IMR-90 (cell line): Measurements from ENCODE around the gene DNAJC27. TPM values are rescaled to one million over a fixed set of nuclear protein-coding genes. Genes with fewer than 3 reads are reported as not detected.

Experiments used
- ATAC-seq: fragments of 200-7000 bp; cut with Tn5 transposase; 2 replicates; pipeline ENCODE4 v1.9.1; 2020; ENCODE audit warnings: low read depth, mild to moderate bottlenecking, moderate library complexity
- BruUV-seq: library from RNA; stranded (reverse); fragments of 400-500 nt; replicated peaks from 2 replicates; lab custom pipeline; 2021; lab: Mats Ljungman, UMichigan
- CTCF ChIA-PET: fragments of 300-600 bp; formaldehyde crosslinking; extraction: SDS; loops from one replicate; lab custom pipeline; 2021; ENCODE audit warnings: antibody characterized with exemption; lab: Yijun Ruan, JAX
- POLR2A ChIA-PET: fragments of 300-600 bp; sonication (Branson Sonifier 250); formaldehyde crosslinking; loops from one replicate; lab custom pipeline; 2022; ENCODE audit warnings: antibody characterized with exemption; ENCODE audit not compliant: unreplicated experiment; lab: Charles Lee
- DNase-seq: peaks from one replicate; pipeline ENCODE4 v3.0.0; 2013
- H2AFZ ChIP-seq: replicated peaks from 2 replicates; pipeline ENCODE3; 2013; ENCODE audit warnings: low read length, mild to moderate bottlenecking; ENCODE audit not compliant: poor library complexity
- H2AK5ac ChIP-seq: 2 replicates; pipeline ENCODE4 v1.6.1; 2013; ENCODE audit warnings: low read depth, low read length, inconsistent platforms
- H2AK9ac ChIP-seq: replicated peaks from 2 replicates; pipeline ENCODE3; 2013; ENCODE audit warnings: mild to moderate bottlenecking, low read depth, low read length, moderate library complexity; ENCODE audit not compliant: poor library complexity
- H2BK120ac ChIP-seq: 2 replicates; pipeline ENCODE4 v1.6.1; 2013; ENCODE audit warnings: low read depth, low read length, inconsistent platforms
- H2BK15ac ChIP-seq: 3 replicates; pipeline ENCODE4 v1.6.1; 2013; ENCODE audit warnings: low read depth, low read length, inconsistent platforms
- H2BK20ac ChIP-seq: 2 replicates; pipeline ENCODE4 v1.6.1; 2013; ENCODE audit warnings: low read depth, mild to moderate bottlenecking, inconsistent platforms, low read length, moderate library complexity
- H2BK5ac ChIP-seq: 2 replicates; pipeline ENCODE4 v1.6.1; 2013; ENCODE audit warnings: mild to moderate bottlenecking, low read depth, low read length, inconsistent platforms; ENCODE audit not compliant: poor library complexity, severe bottlenecking
- H3K14ac ChIP-seq: replicated peaks from 2 replicates; pipeline ENCODE4 v1.6.1; 2013; ENCODE audit warnings: low read depth, low read length, inconsistent platforms
- H3K18ac ChIP-seq: 2 replicates; pipeline ENCODE4 v1.6.1; 2013; ENCODE audit warnings: low read depth, low read length, control low read depth
- H3K23ac ChIP-seq: 2 replicates; pipeline ENCODE4 v1.6.1; 2013; ENCODE audit warnings: low read depth, low read length, inconsistent platforms
- H3K27ac ChIP-seq: 2 replicates; pipeline ENCODE4 v1.5.1; 2013; ENCODE audit warnings: mild to moderate bottlenecking, control low read depth, low read length; ENCODE audit not compliant: insufficient read depth
- H3K27me3 ChIP-seq: 2 replicates; pipeline ENCODE4 v1.6.1; 2013; ENCODE audit warnings: low read length; ENCODE audit not compliant: control insufficient read depth, insufficient read depth
- H3K36me3 ChIP-seq: 2 replicates; pipeline ENCODE4 v1.6.1; 2013; ENCODE audit warnings: low read length, mixed read lengths; ENCODE audit not compliant: control insufficient read depth, insufficient read depth
- H3K4ac ChIP-seq: 2 replicates; pipeline ENCODE4 v1.6.1; 2013; ENCODE audit warnings: low read depth, low read length, inconsistent platforms
- H3K4me1 ChIP-seq: 2 replicates; pipeline ENCODE4 v1.6.1; 2013; ENCODE audit warnings: low read length, mixed read lengths; ENCODE audit not compliant: control insufficient read depth, insufficient read depth
- H3K4me2 ChIP-seq: 2 replicates; pipeline ENCODE4 v1.6.1; 2013; ENCODE audit warnings: low read depth, mild to moderate bottlenecking, control low read depth, low read length, moderate library complexity
- H3K4me3 ChIP-seq: 2 replicates; pipeline ENCODE4 v1.5.1; 2013; ENCODE audit warnings: low read depth, mild to moderate bottlenecking, control low read depth, low read length, moderate library complexity; ENCODE audit not compliant: insufficient read depth
- H3K56ac ChIP-seq: 2 replicates; pipeline ENCODE4 v1.6.1; 2013; ENCODE audit warnings: low read length, inconsistent platforms; ENCODE audit not compliant: insufficient read depth; ENCODE audit errors: extremely low read depth
- H3K79me1 ChIP-seq, 2 experiments: 2 replicates each; pipeline ENCODE4 v1.6.1; 2013; ENCODE audit warnings: low read length in 2 of 2, inconsistent platforms in 1 of 2, low read depth in 1 of 2
- H3K9ac ChIP-seq: 2 replicates; pipeline ENCODE4 v1.6.1; 2013; ENCODE audit warnings: low read depth, low read length, control low read depth
- H3K9me1 ChIP-seq: 2 replicates; pipeline ENCODE4 v1.6.1; 2013; ENCODE audit warnings: low read length, inconsistent platforms; ENCODE audit not compliant: insufficient read depth
- H3K9me3 ChIP-seq: 2 replicates; pipeline ENCODE4 v1.6.1; 2013; ENCODE audit warnings: low read length; ENCODE audit not compliant: control insufficient read depth, insufficient read depth
- H4K20me1 ChIP-seq: 2 replicates; pipeline ENCODE4 v1.6.1; 2013; ENCODE audit warnings: low read length, inconsistent platforms; ENCODE audit not compliant: insufficient read depth
- H4K5ac ChIP-seq: 2 replicates; pipeline ENCODE4 v1.6.1; 2013; ENCODE audit warnings: mild to moderate bottlenecking, low read depth, low read length, control low read depth
- H4K8ac ChIP-seq, 2 experiments: 2 replicates each; pipeline ENCODE4 v1.6.1; 2013; ENCODE audit warnings: low read depth in 2 of 2, low read length in 2 of 2, control low read depth in 1 of 2, inconsistent platforms in 1 of 2
- H4K91ac ChIP-seq: 2 replicates; pipeline ENCODE4 v1.6.1; 2013; ENCODE audit warnings: low read depth, low read length, inconsistent platforms; ENCODE audit not compliant: insufficient read depth
- MXI1 ChIP-seq: IDR thresholded peaks from 2 replicates; pipeline ENCODE4 v1.6.1; 2012; ENCODE audit warnings: low read depth, mild to moderate bottlenecking, low read length, moderate library complexity, borderline replicate concordance
- WGBS, 2 experiments: methylation state at CpG; one replicate each; pipeline versions ENCODE4 v1.1.5 to v1.1.7; 2013; ENCODE audit warnings: missing lambda C conversion rate in 2 of 2; ENCODE audit not compliant: insufficient read length in 1 of 2; ENCODE audit errors: extremely low coverage in 2 of 2; 5-methylcytosine and 5-hydroxymethylcytosine counted together
- dilution Hi-C: fragments of 300-500 bp; cut with HindIII; formaldehyde crosslinking; loops from one replicate; pipeline ENCODE4 v1.14.3; 2018; ENCODE audit warnings: low sequenced_read_pairs; ENCODE audit not compliant: unreplicated experiment
- in situ Hi-C: fragments of 300-500 bp; cut with MboI; formaldehyde crosslinking; loops from 3 replicates; pipeline ENCODE4 v1.14.3; 2019; ENCODE audit warnings: low sequenced_read_pairs, inconsistent platforms, mixed read lengths
- intact Hi-C: fragments of 100-400 bp; cut with micrococcal nuclease; formaldehyde crosslinking; loops from 2 replicates; pipeline ENCODE4 v1.10.0; 2022
- polyA plus RNA-seq, 3 experiments: library from polyadenylated mRNA; depleted of rRNA; stranded (reverse); fragments of >200 nt; gene quantifications; 2 replicates each; pipeline ENCODE4 v1.2.3, GENCODE V29; 2012; ENCODE audit warnings: low replicate concordance in 1 of 3
- total RNA-seq: library from RNA; depleted of rRNA; stranded (reverse); fragments of >200 nt; gene quantifications from 2 replicates; pipeline ENCODE4 v1.2.3, GENCODE V29; 2012

DNAJC27 gene
- total and polyA plus RNA-seq, 2 of the 4 experiments (the other 2 are of a cell fraction) = 1.6 to 2.0 TPM

DNA sequence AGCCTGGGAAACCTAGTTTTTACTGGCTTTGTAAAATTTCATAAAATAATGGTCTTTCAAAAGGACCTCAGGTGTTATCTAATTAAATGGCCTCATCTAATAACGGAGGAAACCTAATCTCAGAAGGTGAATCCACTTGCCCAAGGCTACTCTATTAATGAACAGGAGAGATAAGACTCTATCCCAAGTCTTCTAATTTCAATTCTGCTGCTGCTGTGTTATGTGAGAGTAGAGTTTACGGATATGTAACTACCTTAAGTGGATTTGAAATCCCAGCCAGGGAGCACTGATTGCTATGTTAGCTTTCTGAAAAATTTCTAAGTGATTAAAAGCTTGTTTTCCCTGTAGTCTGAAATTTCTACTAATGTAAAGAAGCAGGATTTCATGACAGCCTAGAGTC is 34.5 kb downstream of the DNAJC27 start:
- CTCF ChIA-PET = no interaction called here
- dilution Hi-C loops (no loop called here), intact Hi-C loops (no loop called here), in situ Hi-C loops (no loop called here)
- no peak for DNase-seq
- H4K91ac ChIP-seq = no peak overlapping the region
- H3K18ac ChIP-seq = no peak overlapping the region
- no peak overlapping the region for H3K4me2 ChIP-seq
- H4K20me1 ChIP-seq = no peaks in the 10 kb centered on the region
- no peak overlapping the region for H3K14ac ChIP-seq
- H3K56ac ChIP-seq = no peak overlapping the region
- no peak overlapping the region for H2AK5ac ChIP-seq
- no peak for TF ChIP-seq MXI1
- no CpG with 5 or more reads among the region's 2 CpGs for WGBS, 2 experiments
- no peak overlapping the region for H2BK5ac ChIP-seq
- H2BK20ac ChIP-seq = no peak overlapping the region
- no peak for ATAC-seq
- H4K8ac ChIP-seq = no peak overlapping the region
- H3K36me3 ChIP-seq = no peaks in the 10 kb centered on the region
- no peak overlapping the region for H2AK9ac ChIP-seq
- no peak overlapping the region for H2AFZ ChIP-seq
- H3K9ac ChIP-seq = no peak overlapping the region
- POLR2A ChIA-PET = no interaction called here
- H3K9me1 ChIP-seq = no peaks in the 10 kb centered on the region
- H2BK15ac ChIP-seq = no peak overlapping the region
- H3K4ac ChIP-seq = no peak overlapping the region
- H3K4me1 ChIP-seq = no peaks in the 10 kb centered on the region
- no TSS peak for BruUV-seq
- H3K4me3 ChIP-seq = no peak overlapping the region
- H2BK120ac ChIP-seq = no peak overlapping the region
- H3K79me1 ChIP-seq = no peaks in the 10 kb centered on the region
- H3K23ac ChIP-seq = no peak overlapping the region
- no peak overlapping the region for H4K5ac ChIP-seq
- H3K27me3 ChIP-seq = peaks cover 2% of the 10 kb centered on the region; the same call in 1 of the 2 replicates
- no peak overlapping the region for H3K27ac ChIP-seq
- no peaks in the 10 kb centered on the region for H3K9me3 ChIP-seq
